Trophoblast cell (in vitro differentiated cells and primary cell): Measurements from ENCODE around the gene CHEK2.
"Not testable (repeated sequence)": the region's sequence is repeated elsewhere in the genome, so short reads cannot be mapped to it uniquely, and the experiment has no call there.

Source experiments
- DNase-seq, 2 donors: peaks; one replicate each; pipeline ENCODE4 v3.0.0-alpha.2; 2016
- H2AFZ ChIP-seq: 2 replicates; pipeline ENCODE4 v1.6.1; 2013; ENCODE audit warnings: low read length, moderate library complexity, mild to moderate bottlenecking; ENCODE audit not compliant: insufficient read depth, poor library complexity
- H2AK5ac ChIP-seq: 2 replicates; pipeline ENCODE4 v1.6.1; 2013; ENCODE audit warnings: mild to moderate bottlenecking, low read length
- H2BK120ac ChIP-seq: 2 replicates; pipeline ENCODE4 v1.6.1; 2013; ENCODE audit warnings: low read length, mild to moderate bottlenecking, moderate library complexity; ENCODE audit not compliant: insufficient read depth, poor library complexity
- H2BK12ac ChIP-seq: 2 replicates; pipeline ENCODE4 v1.6.1; 2013; ENCODE audit warnings: mild to moderate bottlenecking, low read length, moderate library complexity
- H2BK5ac ChIP-seq: 2 replicates; pipeline ENCODE4 v1.6.1; 2013; ENCODE audit warnings: low read length, low read depth, moderate library complexity, mild to moderate bottlenecking; ENCODE audit not compliant: poor library complexity
- H3K14ac ChIP-seq: 2 replicates; pipeline ENCODE4 v1.6.1; 2013; ENCODE audit warnings: mild to moderate bottlenecking, low read length
- H3K18ac ChIP-seq: 2 replicates; pipeline ENCODE4 v1.6.1; 2013; ENCODE audit warnings: mild to moderate bottlenecking, low read length
- H3K23ac ChIP-seq: 2 replicates; pipeline ENCODE4 v1.6.1; 2013; ENCODE audit warnings: low read length
- H3K27ac ChIP-seq: 2 replicates; pipeline ENCODE4 v1.5.1; 2013; ENCODE audit warnings: low read depth, mild to moderate bottlenecking, inconsistent platforms, low read length, moderate library complexity
- H3K27me3 ChIP-seq: 2 replicates; pipeline ENCODE4 v1.6.1; 2013; ENCODE audit warnings: inconsistent platforms, mild to moderate bottlenecking, low read length, moderate library complexity; ENCODE audit not compliant: insufficient read depth
- H3K36me3 ChIP-seq, 2 experiments: 1 replicate in 1 of 2; 2 replicates in 1 of 2; pipeline ENCODE4 v1.6.1; 2013; ENCODE audit warnings: low read length in 2 of 2, mild to moderate bottlenecking in 2 of 2, moderate library complexity in 1 of 2; ENCODE audit not compliant: insufficient read depth in 2 of 2, control insufficient read depth in 1 of 2
- H3K4ac ChIP-seq: 2 replicates; pipeline ENCODE4 v1.6.1; 2013; ENCODE audit warnings: low read depth, mild to moderate bottlenecking, low read length, moderate library complexity
- H3K4me1 ChIP-seq, 2 experiments: 1 replicate in 1 of 2; 2 replicates in 1 of 2; pipeline ENCODE4 v1.6.1; 2013; ENCODE audit warnings: low read length in 2 of 2, mild to moderate bottlenecking in 2 of 2, moderate library complexity in 1 of 2; ENCODE audit not compliant: insufficient read depth in 2 of 2, control insufficient read depth in 1 of 2
- H3K4me2 ChIP-seq: 2 replicates; pipeline ENCODE4 v1.6.1; 2013; ENCODE audit warnings: inconsistent platforms, mild to moderate bottlenecking, low read length, moderate library complexity
- H3K4me3 ChIP-seq: 2 replicates; pipeline ENCODE4 v1.5.1; 2013; ENCODE audit warnings: mild to moderate bottlenecking, low read depth, low read length, inconsistent platforms
- H3K79me1 ChIP-seq: one replicate; pipeline ENCODE4 v1.6.1; 2013; ENCODE audit warnings: low read length
- H3K79me2 ChIP-seq: 2 replicates; pipeline ENCODE4 v1.6.1; 2013; ENCODE audit warnings: low read length, mild to moderate bottlenecking; ENCODE audit not compliant: control insufficient read depth, insufficient read depth, poor library complexity
- H3K9ac ChIP-seq: 2 replicates; pipeline ENCODE4 v1.6.1; 2013; ENCODE audit warnings: mild to moderate bottlenecking, low read length
- H3K9me3 ChIP-seq: 2 replicates; pipeline ENCODE4 v1.6.1; 2013; ENCODE audit warnings: low read depth, mild to moderate bottlenecking, control low read depth, inconsistent platforms, low read length; ENCODE audit not compliant: insufficient read depth
- H4K12ac ChIP-seq: 2 replicates; pipeline ENCODE4 v1.6.1; 2013; ENCODE audit warnings: low read depth, mild to moderate bottlenecking, low read length, moderate library complexity
- H4K8ac ChIP-seq: 2 replicates; pipeline ENCODE4 v1.6.1; 2013; ENCODE audit warnings: low read depth, mild to moderate bottlenecking, low read length, moderate library complexity
- H4K91ac ChIP-seq: one replicate; pipeline ENCODE4 v1.6.1; 2013; ENCODE audit warnings: low read depth, mild to moderate bottlenecking, low read length, moderate library complexity
- WGBS: extraction: QIAGEN DNeasy Blood & Tissue Kit; methylation state at CpG from one replicate; pipeline ENCODE4 v1.1.7; 2013; ENCODE audit warnings: missing lambda C conversion rate; ENCODE audit not compliant: insufficient read length, insufficient coverage; ENCODE audit errors: extremely low coverage; 5-methylcytosine and 5-hydroxymethylcytosine counted together

Gene CHEK2

GRCh38 chr22:28678778-28679610, 62.6 kb downstream of the CHEK2 start:
- not testable (repeated sequence) for H3K36me3 ChIP-seq, H3K79me2 ChIP-seq, H3K4ac ChIP-seq, H3K79me1 ChIP-seq, H3K14ac ChIP-seq, H3K27me3 ChIP-seq, H2BK5ac ChIP-seq, H2BK12ac ChIP-seq, H3K23ac ChIP-seq, H2AK5ac ChIP-seq, DNase-seq, H3K4me1 ChIP-seq, H2BK120ac ChIP-seq, H3K27ac ChIP-seq, H3K9me3 ChIP-seq
- H4K8ac ChIP-seq, result peak overlapping the region; percentile 42
- H3K9ac ChIP-seq, result peak overlapping the region; percentile 85
- peak overlapping the region; percentile 7 for H3K18ac ChIP-seq
- H3K4me2 ChIP-seq, result peak overlapping the region; percentile 57
- H4K91ac ChIP-seq, result peak overlapping the region; percentile 12
- peak overlapping the region; percentile 82 for H3K4me3 ChIP-seq
- H2AFZ ChIP-seq, result peak overlapping the region; percentile 43
- no CpG with 5 or more reads among the region's 58 CpGs for WGBS
- peak overlapping the region; percentile 27 for H4K12ac ChIP-seq

- not testable (repeated sequence) for H3K4me3 ChIP-seq, H2BK120ac ChIP-seq, H4K12ac ChIP-seq, H3K4ac ChIP-seq, H2BK5ac ChIP-seq, H3K27me3 ChIP-seq, H3K4me2 ChIP-seq, H2AK5ac ChIP-seq, H4K91ac ChIP-seq, H3K9ac ChIP-seq, H2AFZ ChIP-seq, H3K9me3 ChIP-seq, H3K27ac ChIP-seq, H3K18ac ChIP-seq, DNase-seq, H3K4me1 ChIP-seq, H3K79me1 ChIP-seq, H3K14ac ChIP-seq, H4K8ac ChIP-seq, H2BK12ac ChIP-seq, H3K79me2 ChIP-seq, H3K36me3 ChIP-seq, H3K23ac ChIP-seq
- WGBS, result no CpG with 5 or more reads among the region's 7 CpGs
These were observed 63.5 kb downstream of the CHEK2 start for GRCh38 chr22:28678170-28678569.

GRCh38 chr22:28674121-28674563, 67.5 kb downstream of the CHEK2 start:
- H3K27me3 ChIP-seq, result no peaks in the 10 kb centered on the region
- no peak for DNase-seq
- no peak overlapping the region for H3K4ac ChIP-seq
- H3K9ac ChIP-seq, result no peak overlapping the region
- no peak overlapping the region for H3K27ac ChIP-seq
- H2BK120ac ChIP-seq, result no peak overlapping the region
- H4K8ac ChIP-seq, result no peak overlapping the region
- H4K12ac ChIP-seq, result no peak overlapping the region
- H3K23ac ChIP-seq, result no peak overlapping the region
- no peaks in the 10 kb centered on the region for H3K9me3 ChIP-seq
- no peak overlapping the region for H3K14ac ChIP-seq
- no peak overlapping the region for H2BK12ac ChIP-seq
- H3K79me1 ChIP-seq, result peaks cover under 1% of the 10 kb centered on the region
- no peak overlapping the region for H2AK5ac ChIP-seq
- H3K4me2 ChIP-seq, result no peak overlapping the region
- peaks cover 0 to 2% of the 10 kb centered on the region in 2 experiments for H3K4me1 ChIP-seq
- H2BK5ac ChIP-seq, result no peak overlapping the region
- no peak overlapping the region for H3K4me3 ChIP-seq
- WGBS, result no CpG with 5 or more reads among the region's 3 CpGs
- no peaks in the 10 kb centered on the region for H3K36me3 ChIP-seq
- no peak overlapping the region for H2AFZ ChIP-seq
- no peaks in the 10 kb centered on the region for H3K79me2 ChIP-seq
- no peak overlapping the region for H4K91ac ChIP-seq
- H3K18ac ChIP-seq, result no peak overlapping the region

- H2AFZ ChIP-seq, result no peak overlapping the region
- no peak overlapping the region for H2BK5ac ChIP-seq
- no peaks in the 10 kb centered on the region for H3K36me3 ChIP-seq
- no peak overlapping the region for H3K27ac ChIP-seq
- H2AK5ac ChIP-seq, result no peak overlapping the region
- no peak overlapping the region for H3K14ac ChIP-seq
- no peaks in the 10 kb centered on the region for H3K4me1 ChIP-seq
- no peaks in the 10 kb centered on the region for H3K79me1 ChIP-seq
- H3K27me3 ChIP-seq, result no peaks in the 10 kb centered on the region
- no peak overlapping the region for H3K23ac ChIP-seq
- H2BK120ac ChIP-seq, result no peak overlapping the region
- no CpG with 5 or more reads among the region's 3 CpGs for WGBS
- H3K4me3 ChIP-seq, result no peak overlapping the region
- no peak for DNase-seq
- no peak overlapping the region for H2BK12ac ChIP-seq
- H3K79me2 ChIP-seq, result no peaks in the 10 kb centered on the region
- H3K4ac ChIP-seq, result no peak overlapping the region
- H3K18ac ChIP-seq, result no peak overlapping the region
- H3K9me3 ChIP-seq, result no peaks in the 10 kb centered on the region
- no peak overlapping the region for H4K91ac ChIP-seq
- H4K8ac ChIP-seq, result no peak overlapping the region
- no peak overlapping the region for H4K12ac ChIP-seq
- H3K4me2 ChIP-seq, result no peak overlapping the region
- H3K9ac ChIP-seq, result no peak overlapping the region
These were observed 70.9 kb downstream of the CHEK2 start for GRCh38 chr22:28670756-28671155.
